WTC11 (cell line): Measurements from ENCODE around the gene WSB2. TPM values are rescaled to one million over a fixed set of nuclear protein-coding genes. Genes with fewer than 3 reads are reported as not detected.

ENCODE experiments used
- total RNA-seq: library from RNA; stranded (reverse); gene quantifications from 3 replicates; pipeline ENCODE4 v1.2.3, GENCODE V29; 2021

WSB2 gene
- total RNA-seq, 1 experiment from 2014 or later: 74.2 TPM

Other genes starting within 250 kb of the WSB2 start
- 2.4 to 2.6 TPM (median 2.4 TPM) in 3 replicates for gene KSR2, start 92.2 kb downstream of the WSB2 start, total RNA-seq
- 34.5 to 35.9 TPM (median 35.2 TPM) in 3 replicates for gene RFC5, start 44.5 kb downstream of the WSB2 start, total RNA-seq
- 69.7 to 82.5 TPM (median 74.4 TPM) in 3 replicates for gene VSIG10, start 42.8 kb upstream of the WSB2 start, total RNA-seq
- 347 to 366 TPM (median 363 TPM) in 3 replicates for gene PEBP1, start 74.9 kb upstream of the WSB2 start, total RNA-seq